ENCODE results near the gene MRC2. TPM values are rescaled to one million over a fixed set of nuclear protein-coding genes. Genes with fewer than 3 reads are reported as not detected.

Gene MRC2
- polyA plus RNA-seq, 2 of the 4 experiments (the other 2 are of a cell fraction): 20.2 to 57.3 TPM

GRCh38 chr17:62596662-62597061 is 30.8 kb upstream of the MRC2 start:
- ChIA-PET CTCF (interaction anchor here (0.6 to 1.5 kb wide), 4 partner anchors 10 to 46 kb away, joined by 3 read pairs; no protein-coding TSS in a partner anchor), POLR2A (no interaction called here)
- Histone ChIP-seq H3K9me3 (no peaks in the 10 kb centered on the region), H3K27ac (no peak overlapping the region), H3K4me2 (no peak overlapping the region), H3K4me1 (0 out of 3 replicates have a peak, but pooled peaks cover 3% of the 10 kb centered on the region), H3K4me3 (no peak overlapping the region)
- DNase-seq (ENCODE audit: low read depth in 1 of 2, low spot score in 1 of 2) (no peak), ATAC-seq (no peak), FAIRE-seq (no peak)
- TF ChIP-seq NPAS2 (CRISPR knock-in tag; IDR thresholded peaks at IDR 0.05; ENCODE audit: borderline replicate concordance): no peak
- no peak for TF ChIP-seq CHD2 (IDR thresholded peaks at IDR 0.05; ENCODE audit: low read length, partially characterized antibody)
- TF ChIP-seq HES2 (IDR thresholded peaks at IDR 0.05): no peak
- no peak for TF ChIP-seq FOXS1 (CRISPR knock-in tag; IDR thresholded peaks at IDR 0.05)
- TF ChIP-seq HOXA7 (CRISPR knock-in tag; IDR thresholded peaks at IDR 0.05): no peak
- TF ChIP-seq TFCP2L1 (CRISPR knock-in tag; IDR thresholded peaks at IDR 0.05): no peak
- TF ChIP-seq CHD4 (IDR thresholded peaks at IDR 0.05; ENCODE audit: borderline replicate concordance): no peak
- no peak for TF ChIP-seq HOXB13 (CRISPR knock-in tag; IDR thresholded peaks at IDR 0.05; ENCODE audit: low read depth)
- no peak for TF ChIP-seq CBX8 (IDR thresholded peaks at IDR 0.05)
- no peak for TF ChIP-seq POLR2A (IDR thresholded peaks at IDR 0.05; ENCODE audit: low read length)
- no peak for TF ChIP-seq CTCF (IDR thresholded peaks at IDR 0.05)
- no peak for TF ChIP-seq EHF (CRISPR knock-in tag; IDR thresholded peaks at IDR 0.05)
- WGBS (ENCODE audit: missing lambda C conversion rate): 96% methylated on average over 2 of the region's 2 CpGs

GRCh38 chr17:62597150-62597549 is 30.3 kb upstream of the MRC2 start:
- H3K4me1 ChIP-seq: 0 out of 3 replicates have a peak, but pooled peaks cover 2% of the 10 kb centered on the region
- TF ChIP-seq NFE2L2 (conservative IDR thresholded peaks at IDR 0.05; ENCODE audit: low read length): no peak
- no peak for TF ChIP-seq FOSB (CRISPR knock-in tag; IDR thresholded peaks at IDR 0.05)
- no peak for TF ChIP-seq BHLHE40 (IDR thresholded peaks at IDR 0.05; ENCODE audit: low read depth, low read length)
- no peak for TF ChIP-seq HES2 (IDR thresholded peaks at IDR 0.05)
- TF ChIP-seq MAFK (IDR thresholded peaks at IDR 0.05; ENCODE audit: partially characterized antibody): no peak
- no peak for TF ChIP-seq CHD2 (IDR thresholded peaks at IDR 0.05; ENCODE audit: low read length, partially characterized antibody)
- no peak for TF ChIP-seq KDM1A (IDR thresholded peaks at IDR 0.05; ENCODE audit: low read depth)
- TF ChIP-seq TFCP2L1 (CRISPR knock-in tag; IDR thresholded peaks at IDR 0.05): no peak
- TF ChIP-seq MAX (IDR thresholded peaks at IDR 0.05): no peak
- no peak for TF ChIP-seq CBX8 (IDR thresholded peaks at IDR 0.05)
- TF ChIP-seq NR3C1 (IDR thresholded peaks at IDR 0.05): no peak
- no peak for TF ChIP-seq FOSL2 (IDR thresholded peaks at IDR 0.05)
- no peak for TF ChIP-seq FOSL2 (CRISPR knock-in tag; IDR thresholded peaks at IDR 0.05)
- TF ChIP-seq HOXA7 (CRISPR knock-in tag; IDR thresholded peaks at IDR 0.05): no peak
- no peak for TF ChIP-seq JUN (IDR thresholded peaks at IDR 0.05)
- no peak for TF ChIP-seq KDM5A (IDR thresholded peaks at IDR 0.05)
- no peak for TF ChIP-seq ESRRA (IDR thresholded peaks at IDR 0.05; ENCODE audit: borderline replicate concordance, low read length)
- no peak for TF ChIP-seq HEYL (CRISPR knock-in tag; IDR thresholded peaks at IDR 0.05)
- no peak for TF ChIP-seq SMC3 (IDR thresholded peaks at IDR 0.05)
- no peak for TF ChIP-seq ATOH8 (CRISPR knock-in tag; IDR thresholded peaks at IDR 0.05; ENCODE audit: low read depth)
- no peak for TF ChIP-seq CBX2 (IDR thresholded peaks at IDR 0.05; ENCODE audit: borderline replicate concordance, low read depth)
- WGBS (ENCODE audit: missing lambda C conversion rate): 93% methylated on average over 2 of the region's 2 CpGs
- H3K27ac ChIP-seq: no peak overlapping the region
- ChIA-PET POLR2A (no interaction called here), CTCF (interaction anchor here (0.9 to 1.3 kb wide), 2 partner anchors 11 to 12 kb away, joined by 3 read pairs; no protein-coding TSS in a partner anchor)
- no peak for FAIRE-seq
- no peak for DNase-seq (ENCODE audit: low read depth in 1 of 2, low spot score in 1 of 2)
- H3K4me2 ChIP-seq: no peak overlapping the region
- ATAC-seq: no peak
- H3K4me3 ChIP-seq: no peak overlapping the region
- H3K9me3 ChIP-seq: no peaks in the 10 kb centered on the region

All from A549 (cell line).